ENCODE results near the gene AOPEP.

GRCh38 chr9:94938384-94938783 is 211.9 kb downstream of the AOPEP start:
- TF ChIP-seq CTCF (IDR thresholded peaks at IDR 0.05) (no peak), POLR2A (IDR thresholded peaks at IDR 0.05) (no peak)

Measured in heart left ventricle (tissue), 13 donors.